HG03469 (cell line): ENCODE measurements around the gene ABCD1.
"Not testable (repeated sequence)": the region's sequence is repeated elsewhere in the genome, so short reads cannot be mapped to it uniquely, and the experiment has no call there.

Source experiments
- ATAC-seq: cut with Tn5 transposase; IDR thresholded peaks from one replicate; pipeline ENCODE4 v1.9.1; 2021; ENCODE audit warnings: mild to moderate bottlenecking, moderate library complexity, moderate number of reproducible peaks; ENCODE audit not compliant: unreplicated experiment

ABCD1 gene

DNA sequence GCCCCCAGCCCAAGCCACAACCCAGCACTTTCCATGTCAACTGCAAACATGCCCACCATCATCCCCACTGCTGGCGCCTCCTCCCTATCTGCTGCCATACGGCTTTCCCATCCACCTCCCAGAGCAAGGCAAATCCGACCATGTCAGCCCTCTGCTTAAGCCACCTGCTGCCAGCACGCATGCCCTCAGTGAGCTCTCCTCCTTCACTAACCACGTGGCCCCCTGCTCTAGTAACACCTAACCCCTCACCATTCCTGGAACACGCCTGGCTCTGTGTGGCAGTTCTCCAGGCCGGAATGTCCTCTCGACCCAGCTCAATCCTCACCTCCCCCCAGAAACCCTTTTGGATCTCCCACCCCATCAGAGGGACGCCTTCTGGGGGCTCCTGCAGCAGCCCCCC, 17.9 kb upstream of the ABCD1 start:
- ATAC-seq, result no peak

DNA sequence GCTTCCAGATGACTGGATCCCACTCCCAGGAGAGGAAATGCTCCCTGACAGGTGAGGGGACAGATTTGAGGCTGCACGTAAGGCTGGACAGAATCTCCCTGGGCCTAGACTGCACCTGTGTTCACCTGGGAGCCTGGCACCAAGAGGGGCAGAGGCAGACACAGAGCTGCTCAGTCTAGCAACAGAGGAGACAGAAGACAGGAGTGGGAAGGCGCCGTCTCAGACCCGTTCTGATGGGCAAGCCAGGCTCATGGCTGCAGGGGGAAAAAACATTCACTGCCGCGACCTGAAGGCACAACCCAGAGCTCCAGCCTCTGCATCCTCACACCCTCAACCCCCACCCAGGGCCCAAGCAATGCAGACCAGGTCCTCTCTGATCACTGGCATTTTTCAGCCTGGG, 17.2 kb upstream of the ABCD1 start:
- no peak for ATAC-seq

DNA sequence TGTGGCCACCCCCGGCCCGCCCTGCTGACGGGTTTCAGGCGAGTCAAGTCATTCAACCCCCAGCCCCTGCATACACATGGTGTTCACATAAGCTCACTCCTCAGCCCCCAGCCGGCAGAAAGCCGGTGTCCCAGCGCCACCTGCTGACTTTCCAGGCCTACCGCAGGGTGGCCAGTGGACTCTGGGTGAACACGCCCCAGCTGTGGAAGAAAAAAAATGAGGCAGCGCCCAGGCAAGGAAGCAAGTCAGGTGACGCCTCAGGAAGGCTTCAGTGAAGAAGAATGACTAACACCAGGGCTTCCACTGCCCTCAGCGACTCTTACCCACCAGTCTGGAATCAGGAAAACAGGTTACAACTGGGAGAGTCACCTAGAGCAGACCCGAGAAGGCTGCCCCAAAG, 16.2 kb upstream of the ABCD1 start:
- ATAC-seq, result no peak

DNA sequence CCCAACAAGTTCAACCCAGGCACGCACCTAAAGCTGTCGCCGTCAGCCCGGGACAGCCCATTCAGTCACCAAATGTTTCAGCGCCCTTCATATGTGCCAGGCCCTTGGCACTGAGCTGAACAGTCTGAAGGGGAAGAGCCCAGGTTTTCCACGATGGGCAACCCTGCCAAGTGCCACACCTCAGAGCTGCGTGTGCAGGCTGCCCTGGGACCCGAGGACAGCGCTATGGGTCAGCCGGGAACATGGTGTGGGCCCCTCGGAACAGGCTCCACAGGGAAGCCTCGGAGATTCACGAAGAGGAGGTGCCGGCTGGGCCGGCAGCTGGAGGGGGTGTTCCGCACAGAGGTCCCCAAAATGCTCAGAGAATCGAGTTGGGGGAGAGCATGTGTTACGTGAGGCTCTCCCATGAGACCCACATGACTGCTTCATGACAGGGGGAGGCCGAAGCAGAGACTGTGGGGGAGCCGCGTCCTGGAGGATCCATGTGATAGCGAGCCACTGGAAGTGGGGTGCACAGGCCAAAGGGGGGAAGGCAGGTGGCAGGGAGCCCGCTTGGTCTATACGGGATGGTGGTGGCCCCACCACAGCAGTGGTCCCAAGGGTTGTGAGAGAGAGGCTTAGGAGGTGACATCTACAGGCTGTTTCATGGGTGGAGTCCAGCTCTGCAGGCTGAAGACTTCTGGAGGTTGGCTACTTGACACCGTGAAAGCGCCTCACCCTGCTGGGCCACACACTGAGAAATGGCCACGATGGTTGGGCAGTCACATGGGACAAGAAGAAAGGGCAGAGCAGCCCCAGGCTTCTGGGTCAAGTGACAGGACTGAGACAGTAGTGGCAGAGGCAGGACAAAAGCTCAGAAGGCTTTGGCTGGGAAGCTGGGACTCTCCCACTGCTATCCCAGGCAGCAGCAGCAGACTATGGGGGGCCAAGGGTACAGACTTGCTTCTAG, 14.7 kb upstream of the ABCD1 start:
- no peak for ATAC-seq

DNA sequence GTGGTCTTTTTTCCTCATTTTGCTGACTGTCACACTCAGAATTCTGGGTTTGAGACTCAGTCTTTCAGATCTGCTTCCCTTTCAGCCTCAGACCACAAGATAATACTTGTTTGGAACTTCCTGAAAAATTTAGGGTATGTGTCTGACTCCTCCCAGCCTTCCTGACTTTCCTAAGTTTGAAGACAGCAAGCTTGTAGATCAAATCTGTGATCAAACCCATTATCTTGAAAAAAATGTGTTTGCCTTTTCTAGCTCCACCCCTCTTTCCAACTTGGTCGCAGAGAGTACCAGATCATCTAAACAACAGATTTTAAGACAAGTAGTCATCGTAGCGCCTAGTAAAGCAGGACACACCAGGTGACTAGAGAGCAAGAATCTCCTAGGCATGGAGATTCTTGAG, 10.4 kb upstream of the ABCD1 start:
- no peak for ATAC-seq

DNA sequence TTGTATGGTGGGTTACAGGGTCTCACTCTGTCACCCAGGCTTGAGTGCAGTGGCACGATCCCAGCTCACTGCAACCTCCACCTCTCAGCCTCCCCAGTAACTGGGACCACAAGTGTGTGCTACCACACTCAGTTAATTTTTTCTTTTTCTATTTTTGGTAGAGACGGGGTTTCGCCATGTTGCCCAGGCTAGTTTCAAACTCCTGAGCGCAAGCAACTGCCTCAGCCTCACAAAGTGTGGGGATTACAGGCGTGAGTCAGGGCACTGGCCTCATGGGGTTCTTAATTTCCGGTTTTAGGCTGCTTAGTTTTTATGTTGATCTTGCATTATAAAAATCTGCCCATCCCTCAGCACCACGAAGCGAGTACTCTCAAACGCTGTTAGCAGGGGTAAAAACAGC, 7.2 kb upstream of the ABCD1 start:
- no peak for ATAC-seq

DNA sequence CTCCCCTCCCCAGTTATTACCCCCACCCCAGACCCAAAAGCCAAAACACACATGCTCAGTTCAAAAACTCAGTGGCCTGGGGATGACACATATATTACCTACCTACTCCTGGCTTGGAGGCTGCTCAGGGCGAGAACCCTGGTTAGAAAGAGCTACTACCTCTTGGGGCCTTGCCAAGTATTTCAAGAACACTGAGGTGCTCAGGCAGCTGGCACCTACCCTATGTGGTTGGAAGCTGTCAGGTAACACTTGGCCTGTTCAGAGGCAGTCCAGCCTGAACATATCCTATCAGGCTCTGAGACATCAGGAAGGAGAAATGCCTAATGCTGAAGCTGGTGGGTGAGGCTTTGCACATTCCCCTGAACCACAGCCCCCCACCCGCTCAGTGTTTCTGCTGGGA, 5.4 kb upstream of the ABCD1 start:
- ATAC-seq, result no peak

DNA sequence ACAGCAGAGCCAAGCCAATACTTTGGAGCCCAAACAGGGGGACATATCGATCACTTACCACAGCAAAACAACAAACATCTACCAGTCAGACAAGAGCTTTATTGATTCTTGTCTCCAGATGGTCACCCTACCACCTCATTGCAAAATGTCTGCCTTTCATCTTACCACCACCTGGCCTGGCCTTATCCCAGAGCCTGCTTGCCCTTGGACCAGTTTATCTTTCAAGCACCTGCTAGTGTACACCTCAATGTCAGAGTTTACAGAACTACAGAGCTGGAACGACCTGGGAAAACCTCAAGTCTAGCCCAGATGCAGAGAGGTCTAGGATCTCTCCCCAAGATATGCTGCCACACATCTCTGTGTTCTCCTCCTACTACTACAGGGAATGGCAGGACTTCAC, 5.0 kb upstream of the ABCD1 start:
- ATAC-seq, result no peak

DNA sequence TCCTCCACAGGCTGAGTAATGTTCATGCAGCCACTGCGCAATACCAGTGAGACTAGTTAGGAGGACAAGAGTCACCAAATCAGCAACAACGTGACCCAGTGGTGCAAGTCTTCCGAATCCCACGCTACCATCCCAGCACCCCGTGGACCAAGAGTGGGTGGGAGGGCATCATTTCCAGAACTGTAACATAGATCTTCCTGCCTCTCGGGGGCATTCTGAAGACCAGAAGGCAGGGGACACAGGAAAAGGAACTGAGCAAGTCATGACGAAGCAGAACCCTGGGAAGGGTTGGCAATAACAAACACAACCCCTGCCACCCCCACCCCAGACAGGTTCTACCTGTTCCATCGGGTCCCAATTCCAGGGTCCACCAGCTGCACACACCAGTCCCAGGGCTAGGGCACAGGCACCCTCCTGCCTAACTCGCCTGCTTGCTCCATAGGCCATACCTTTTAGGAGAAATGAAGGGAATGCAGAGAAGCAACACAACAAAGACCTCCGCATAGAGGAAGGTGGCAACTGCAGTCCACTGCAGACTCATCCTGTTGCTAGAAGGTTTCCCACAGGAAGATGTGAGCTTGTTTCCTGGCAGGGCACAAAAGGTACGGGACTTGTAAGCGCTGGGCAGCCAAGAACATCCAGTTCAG, 1.8 kb upstream of the ABCD1 start:
- ATAC-seq, result no peak

DNA sequence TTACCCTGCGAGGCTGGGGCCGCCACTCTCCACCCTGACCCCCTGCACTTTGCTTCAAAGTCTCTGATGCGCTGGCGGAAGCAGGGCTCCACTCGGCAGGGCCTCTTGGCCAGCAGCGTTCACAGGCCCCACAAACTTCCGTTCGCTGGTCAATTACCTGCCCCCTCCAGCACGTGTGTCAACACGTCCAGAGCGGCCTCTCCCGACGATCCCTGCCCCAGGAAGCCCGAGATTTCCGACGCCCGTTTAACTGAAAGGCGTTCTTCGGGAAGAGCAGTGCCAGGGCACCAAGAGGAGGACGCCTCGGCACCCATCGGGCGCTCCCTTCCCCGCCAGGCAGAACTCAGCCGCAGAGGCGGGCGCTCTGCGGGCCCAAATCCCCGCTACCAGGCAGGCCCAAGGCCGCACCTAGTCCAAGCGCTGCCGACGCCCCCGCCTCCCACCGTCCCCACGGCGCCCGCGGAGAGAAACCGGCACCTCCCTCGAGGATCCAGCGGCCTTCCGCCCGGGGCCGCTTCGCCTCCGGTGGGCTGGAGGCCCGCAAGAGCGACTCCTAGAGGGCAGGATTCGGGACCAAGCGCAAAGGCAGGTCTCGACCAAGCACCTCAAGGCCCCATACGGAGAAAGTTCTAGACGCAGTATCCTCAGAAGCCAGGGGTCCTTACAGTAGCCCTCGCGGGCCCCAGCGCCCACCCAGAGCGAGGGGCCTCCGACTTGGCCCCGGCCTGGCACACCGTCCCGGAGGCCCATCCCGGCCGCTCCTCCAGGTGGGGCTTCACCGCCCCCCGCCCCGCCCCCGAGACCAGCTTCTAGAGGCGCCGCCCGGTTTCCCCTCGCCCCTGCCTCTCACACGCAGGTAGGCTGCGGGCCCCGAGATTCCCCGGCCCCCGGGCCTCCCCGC, 1.1 kb upstream of the ABCD1 start:
- peak; percentile 26 for ATAC-seq

DNA sequence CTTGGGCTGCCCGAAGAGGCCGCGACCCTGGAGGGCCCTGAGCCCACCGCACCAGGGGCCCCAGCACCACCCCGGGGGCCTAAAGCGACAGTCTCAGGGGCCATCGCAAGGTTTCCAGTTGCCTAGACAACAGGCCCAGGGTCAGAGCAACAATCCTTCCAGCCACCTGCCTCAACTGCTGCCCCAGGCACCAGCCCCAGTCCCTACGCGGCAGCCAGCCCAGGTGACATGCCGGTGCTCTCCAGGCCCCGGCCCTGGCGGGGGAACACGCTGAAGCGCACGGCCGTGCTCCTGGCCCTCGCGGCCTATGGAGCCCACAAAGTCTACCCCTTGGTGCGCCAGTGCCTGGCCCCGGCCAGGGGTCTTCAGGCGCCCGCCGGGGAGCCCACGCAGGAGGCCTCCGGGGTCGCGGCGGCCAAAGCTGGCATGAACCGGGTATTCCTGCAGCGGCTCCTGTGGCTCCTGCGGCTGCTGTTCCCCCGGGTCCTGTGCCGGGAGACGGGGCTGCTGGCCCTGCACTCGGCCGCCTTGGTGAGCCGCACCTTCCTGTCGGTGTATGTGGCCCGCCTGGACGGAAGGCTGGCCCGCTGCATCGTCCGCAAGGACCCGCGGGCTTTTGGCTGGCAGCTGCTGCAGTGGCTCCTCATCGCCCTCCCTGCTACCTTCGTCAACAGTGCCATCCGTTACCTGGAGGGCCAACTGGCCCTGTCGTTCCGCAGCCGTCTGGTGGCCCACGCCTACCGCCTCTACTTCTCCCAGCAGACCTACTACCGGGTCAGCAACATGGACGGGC, 579 bp downstream of the ABCD1 start:
- no peak for ATAC-seq

DNA sequence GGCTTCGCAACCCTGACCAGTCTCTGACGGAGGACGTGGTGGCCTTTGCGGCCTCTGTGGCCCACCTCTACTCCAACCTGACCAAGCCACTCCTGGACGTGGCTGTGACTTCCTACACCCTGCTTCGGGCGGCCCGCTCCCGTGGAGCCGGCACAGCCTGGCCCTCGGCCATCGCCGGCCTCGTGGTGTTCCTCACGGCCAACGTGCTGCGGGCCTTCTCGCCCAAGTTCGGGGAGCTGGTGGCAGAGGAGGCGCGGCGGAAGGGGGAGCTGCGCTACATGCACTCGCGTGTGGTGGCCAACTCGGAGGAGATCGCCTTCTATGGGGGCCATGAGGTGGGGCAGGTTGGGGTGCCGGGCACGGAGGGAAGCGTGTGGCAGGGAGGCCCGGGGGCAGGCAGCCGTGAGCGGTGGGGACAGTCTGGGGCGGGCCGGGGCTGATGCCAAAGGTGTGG, 1.2 kb downstream of the ABCD1 start:
- no peak for ATAC-seq

DNA sequence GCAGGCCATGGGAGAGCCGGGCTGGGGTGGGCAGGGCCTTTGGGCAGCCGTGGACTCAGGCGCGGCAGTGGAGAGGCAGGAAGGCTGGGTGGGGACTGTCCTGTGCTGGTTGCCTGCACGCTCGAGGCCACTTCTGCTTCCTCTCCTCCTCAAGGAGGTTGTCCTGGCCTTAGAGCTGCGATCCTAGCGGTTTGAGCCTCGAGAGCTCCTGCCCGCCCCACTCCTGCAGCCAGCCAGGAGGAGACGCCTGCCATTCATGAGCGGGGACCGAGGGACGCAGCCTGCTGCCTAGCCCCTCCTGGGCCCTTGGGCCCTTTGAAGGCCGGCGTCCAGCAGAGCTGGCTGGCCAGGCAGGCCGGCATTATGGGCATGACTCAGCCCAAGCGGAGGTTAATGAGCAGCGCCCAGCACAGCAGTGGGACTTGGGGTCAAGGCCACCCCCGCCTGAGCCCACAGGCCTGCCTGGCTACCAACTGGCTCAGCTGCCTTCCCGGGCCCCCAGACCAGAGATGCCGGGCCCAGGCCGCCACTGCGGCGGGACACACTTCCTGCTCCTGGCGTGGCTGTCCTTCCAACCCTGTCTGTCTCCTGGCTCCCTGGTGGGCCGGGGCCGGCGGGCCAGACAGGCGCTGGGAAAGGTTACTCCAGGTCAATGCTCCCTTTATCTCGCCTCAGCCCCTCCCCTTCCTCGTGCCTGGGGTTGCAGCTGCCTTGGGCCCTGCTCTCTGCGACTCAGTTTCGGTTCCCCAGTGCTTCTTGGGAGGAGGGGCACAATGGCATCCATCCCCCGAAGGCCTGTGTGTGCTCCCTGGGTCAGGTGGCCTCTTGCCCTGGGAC, 1.8 kb downstream of the ABCD1 start:
- ATAC-seq, result no peak

DNA sequence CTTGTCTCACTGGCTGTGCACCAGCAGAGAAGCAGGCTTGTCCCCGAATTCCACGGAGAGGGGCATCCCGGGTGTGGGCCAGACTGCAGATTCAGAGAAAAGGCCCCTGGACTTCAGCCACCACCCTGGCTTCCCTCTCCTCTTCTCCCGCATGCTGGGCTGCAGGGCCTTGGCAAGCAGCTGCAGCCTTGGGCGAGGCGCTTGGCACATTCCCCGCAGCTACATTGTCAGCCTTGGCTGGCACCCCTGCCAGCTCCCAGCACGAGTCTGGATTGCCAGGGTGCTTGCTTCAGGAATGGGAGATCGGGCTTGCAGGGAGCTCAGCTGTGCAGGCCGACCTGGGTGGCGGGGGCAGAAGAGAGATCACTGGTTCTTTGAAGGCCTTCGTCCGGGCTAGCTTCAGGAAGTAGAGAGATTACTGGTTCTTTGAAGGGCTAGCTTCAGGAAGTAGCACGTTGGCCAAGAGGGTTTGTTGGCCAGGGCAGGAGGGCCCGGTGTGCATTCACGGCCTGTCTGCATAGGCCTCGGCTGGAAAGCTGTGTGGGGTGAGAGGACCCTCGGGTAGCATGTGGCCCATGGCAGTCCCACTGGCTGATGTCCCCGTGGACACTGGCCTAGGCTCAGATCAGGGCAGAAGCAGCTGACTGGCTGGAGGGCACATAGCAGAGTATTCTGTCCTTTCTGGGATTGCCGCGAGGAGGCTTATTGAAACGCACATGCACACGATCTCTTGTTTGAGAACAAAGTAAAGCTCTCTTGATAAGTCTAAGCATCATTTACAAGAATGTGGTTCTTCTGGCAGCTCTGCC, 2.7 kb downstream of the ABCD1 start:
- ATAC-seq, result no peak

DNA sequence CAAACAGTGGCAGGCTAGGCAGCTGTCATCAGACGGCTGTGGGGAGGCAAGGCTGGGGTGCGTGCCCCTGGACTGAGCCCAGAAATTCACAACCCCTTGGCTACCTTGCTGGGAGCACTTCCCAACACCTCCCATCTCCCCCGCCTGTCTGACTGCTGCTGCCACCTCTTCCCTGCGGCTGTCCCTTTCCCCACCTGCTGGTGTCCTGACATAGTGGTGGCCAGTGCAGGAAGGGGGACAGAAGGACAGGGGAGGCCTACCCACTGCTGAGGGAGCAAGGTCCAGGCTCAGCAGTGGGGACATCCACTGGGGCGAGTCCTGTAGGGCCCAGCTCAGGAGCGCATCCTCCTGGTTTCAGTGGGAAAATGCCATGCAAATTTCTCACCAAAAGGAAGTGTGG, 3.4 kb downstream of the ABCD1 start:
- ATAC-seq, result no peak

DNA sequence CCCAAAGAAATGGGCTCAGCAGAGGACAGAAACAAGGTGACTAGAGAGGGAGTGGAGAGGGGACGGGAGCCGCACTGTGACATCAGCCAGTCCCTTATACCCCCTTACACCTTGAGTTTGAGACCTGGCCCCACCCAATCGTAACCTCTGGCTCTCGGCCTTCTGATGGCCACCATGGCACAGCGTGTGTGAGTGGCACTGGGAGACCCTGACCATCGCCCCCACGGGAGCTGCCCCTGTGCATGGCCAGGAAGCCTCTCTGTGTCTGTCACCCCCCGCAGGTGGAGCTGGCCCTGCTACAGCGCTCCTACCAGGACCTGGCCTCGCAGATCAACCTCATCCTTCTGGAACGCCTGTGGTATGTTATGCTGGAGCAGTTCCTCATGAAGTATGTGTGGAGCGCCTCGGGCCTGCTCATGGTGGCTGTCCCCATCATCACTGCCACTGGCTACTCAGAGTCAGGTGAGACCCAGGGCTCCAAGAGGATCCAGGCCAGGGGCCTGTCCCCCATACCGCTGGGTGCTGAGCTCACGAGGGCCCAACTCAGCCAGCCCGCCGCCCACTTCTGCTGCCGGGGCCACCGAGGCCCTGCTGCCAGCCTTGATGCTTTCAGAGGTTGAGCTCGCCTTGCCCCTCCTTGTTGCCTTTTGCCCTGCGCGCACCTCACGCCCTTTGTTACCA, 4.4 kb downstream of the ABCD1 start:
- no peak for ATAC-seq

DNA sequence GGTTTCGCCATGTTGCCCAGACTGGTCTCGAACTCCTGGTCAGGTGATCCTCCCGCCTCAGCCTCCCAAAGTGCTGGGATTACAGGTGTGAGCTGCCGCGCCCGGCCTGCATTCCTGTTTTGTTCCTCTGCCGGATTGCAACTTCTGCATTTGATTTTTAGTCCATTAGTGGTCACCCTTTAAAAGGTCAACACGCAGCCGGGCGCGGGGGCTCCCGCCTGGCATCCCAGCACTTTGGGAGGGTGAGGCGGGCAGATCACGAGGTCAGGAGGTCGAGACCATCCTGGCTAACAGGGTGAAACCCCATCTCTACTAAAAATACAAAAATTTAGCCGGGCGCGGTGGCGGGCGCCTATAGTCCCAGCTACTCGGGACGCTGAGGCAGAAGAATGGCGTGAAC, 5.5 kb downstream of the ABCD1 start:
- ATAC-seq, result not testable (repeated sequence)
